ENCODE data around the gene LHX2.

The LHX2 gene

GRCh38 chr9:123999661-124000060 lies 11.9 kb upstream of the LHX2 start:
- DNase-seq (ENCODE audit: low read depth) = no peak

DNA sequence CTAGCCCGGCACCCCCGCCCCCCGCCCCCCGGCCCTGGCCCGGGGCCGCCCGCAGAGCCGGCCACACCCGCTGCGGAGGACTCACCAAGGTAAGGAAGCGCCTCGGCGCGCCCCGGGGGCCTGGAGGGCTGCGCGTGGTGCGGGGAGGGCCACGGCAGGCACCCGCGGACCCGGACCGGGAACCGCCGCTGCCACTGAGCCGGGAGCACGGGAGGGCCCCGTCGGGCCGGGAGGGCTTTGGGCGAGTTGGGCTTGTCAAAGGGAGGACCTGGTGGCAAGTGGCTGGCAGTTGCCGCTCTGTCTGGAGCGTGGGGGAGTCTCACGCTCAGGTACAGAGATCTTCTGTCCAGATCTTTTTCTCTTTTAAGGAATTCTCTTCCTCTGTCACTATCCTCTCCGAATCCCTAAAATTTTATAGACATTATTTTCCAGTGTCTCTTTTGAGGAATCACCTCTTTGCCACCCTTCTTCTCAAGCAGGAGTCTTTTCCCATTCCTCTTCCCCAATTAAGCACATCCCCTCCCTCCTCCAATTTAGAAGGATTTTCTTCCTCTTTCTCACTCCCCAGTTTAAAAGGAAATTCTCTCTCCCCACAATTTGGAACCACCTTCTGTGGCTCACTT lies 11.3 kb upstream of the LHX2 start:
- DNase-seq (ENCODE audit: low read depth) = no peak

DNA sequence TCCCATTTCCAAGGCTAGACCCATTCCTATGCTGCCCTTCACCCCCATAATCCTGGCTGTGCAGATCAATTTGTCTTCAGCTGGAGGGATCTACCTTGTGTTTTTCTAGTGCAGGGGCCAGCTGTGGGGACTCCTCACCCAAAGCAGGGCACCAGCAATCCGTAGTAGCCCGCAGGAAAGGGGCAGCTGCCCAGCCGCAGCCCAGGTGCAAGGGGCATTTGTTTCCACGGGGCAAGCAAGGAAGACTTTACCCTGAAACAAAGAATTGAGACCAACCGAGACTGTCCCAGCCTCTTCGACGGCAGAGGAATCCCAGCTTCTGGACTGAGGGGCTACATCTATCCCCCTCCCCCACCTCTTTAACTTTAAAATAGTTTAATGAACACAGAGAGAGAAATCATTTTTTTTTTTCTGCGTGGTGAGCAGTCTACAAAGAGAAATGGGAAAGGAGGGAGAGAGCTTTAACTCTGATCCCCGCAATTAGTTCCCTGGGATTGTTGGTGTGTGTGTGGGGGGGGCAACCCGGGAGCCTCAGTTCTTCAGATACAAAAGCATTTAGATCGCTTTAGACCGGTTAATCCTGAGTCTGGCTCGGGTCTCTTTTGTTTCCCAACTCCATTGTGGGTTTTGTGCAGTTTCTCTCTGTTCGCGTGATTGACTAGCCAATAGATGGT lies 10.6 kb upstream of the LHX2 start:
- DNase-seq (ENCODE audit: low read depth) = no peak

- DNase-seq (ENCODE audit: low read depth) = no peak
Observed at GRCh38 chr9:124001458-124001799, 10.1 kb upstream of the LHX2 start.

- no peak for DNase-seq (ENCODE audit: low read depth)
Observed at GRCh38 chr9:124001866-124002525, 9.6 kb upstream of the LHX2 start.

DNA sequence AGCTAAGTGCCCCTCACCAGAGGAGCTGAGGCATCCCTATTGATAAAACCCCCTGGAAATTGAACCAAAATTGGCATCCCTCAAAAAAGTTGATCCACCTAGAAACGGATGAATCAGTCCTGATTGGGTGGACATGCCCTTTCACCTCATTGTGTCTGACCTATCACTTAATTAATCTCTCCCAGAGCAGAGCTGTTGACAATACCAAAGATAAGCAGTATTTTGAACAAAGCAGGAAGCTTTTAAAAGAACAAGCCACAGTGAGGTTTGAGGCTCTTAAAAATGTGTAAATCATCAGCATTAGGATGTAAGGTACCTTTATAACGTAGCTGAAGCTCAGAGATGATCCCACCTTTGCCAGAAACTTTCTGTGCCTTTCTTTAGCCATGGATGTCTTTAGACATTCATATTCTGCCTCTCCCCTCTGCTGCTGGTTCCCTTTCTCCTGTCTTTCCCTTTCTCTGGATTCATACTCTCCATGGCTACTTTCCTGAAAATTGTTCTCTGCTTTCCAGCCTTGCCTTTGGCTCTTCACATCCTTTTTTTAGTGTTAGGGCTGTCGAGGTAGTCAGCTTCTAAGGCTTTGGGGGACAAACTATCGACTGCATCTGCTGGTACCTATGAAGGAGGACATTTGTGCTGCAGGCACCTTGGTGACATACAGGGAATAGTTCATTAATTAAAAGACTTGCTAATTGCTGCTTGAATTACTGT lies 7.8 kb upstream of the LHX2 start:
- no peak for DNase-seq (ENCODE audit: low read depth)

- DNase-seq (ENCODE audit: low read depth) = no peak
Observed at GRCh38 chr9:124004593-124004992, 7.0 kb upstream of the LHX2 start.

GRCh38 chr9:124005029-124005771 lies 6.4 kb upstream of the LHX2 start:
- no peak for DNase-seq (ENCODE audit: low read depth)

DNA sequence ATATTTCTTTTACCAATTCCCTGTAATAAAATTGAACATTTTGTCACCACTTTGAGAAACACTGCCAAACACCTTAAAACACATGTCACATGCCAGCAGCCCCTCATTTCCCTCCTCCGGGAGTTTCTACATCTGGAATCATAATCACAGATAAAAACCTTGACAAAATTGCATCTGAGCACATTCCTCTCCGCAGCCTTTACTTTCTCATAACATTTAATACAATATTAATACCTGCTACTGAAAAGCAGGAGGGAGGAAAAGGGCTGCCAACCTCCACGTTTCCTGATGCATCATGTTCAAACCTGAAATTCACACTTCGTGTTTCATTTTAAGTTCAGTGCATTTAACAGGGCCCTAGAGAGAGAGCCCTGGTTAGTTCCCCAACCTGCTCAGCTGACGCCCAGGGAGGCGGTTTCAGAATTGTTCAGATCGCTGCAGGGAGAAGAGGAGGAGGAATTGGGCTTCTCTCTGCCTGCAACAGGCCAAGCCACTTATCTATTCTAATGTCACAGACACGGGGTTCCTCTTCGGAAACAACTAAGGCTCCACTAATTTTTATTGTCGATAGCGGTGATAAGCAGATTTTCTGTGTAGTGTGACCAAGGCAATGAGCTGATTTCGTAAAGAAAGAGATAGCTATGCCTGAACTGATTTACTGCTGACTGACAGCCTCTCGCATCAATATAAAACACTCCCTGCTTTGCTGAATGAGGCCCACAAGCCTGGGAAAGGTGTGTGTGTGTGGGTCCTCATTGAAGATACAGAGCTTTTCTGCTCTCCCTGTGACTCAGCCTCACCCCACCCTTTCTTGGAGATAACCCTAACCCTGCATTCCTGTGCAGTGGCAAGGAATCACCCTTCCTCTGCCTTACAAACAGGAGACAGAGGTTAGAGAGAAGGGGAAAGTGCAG lies 4.9 kb upstream of the LHX2 start:
- DNase-seq (ENCODE audit: low read depth) = no peak

GRCh38 chr9:124007565-124008302 lies 3.8 kb upstream of the LHX2 start:
- DNase-seq (ENCODE audit: low read depth) = no peak

GRCh38 chr9:124008303-124008693 lies 3.3 kb upstream of the LHX2 start:
- no peak for DNase-seq (ENCODE audit: low read depth)

- no peak for DNase-seq (ENCODE audit: low read depth)
Observed at GRCh38 chr9:124008694-124009530, 2.7 kb upstream of the LHX2 start.

DNA sequence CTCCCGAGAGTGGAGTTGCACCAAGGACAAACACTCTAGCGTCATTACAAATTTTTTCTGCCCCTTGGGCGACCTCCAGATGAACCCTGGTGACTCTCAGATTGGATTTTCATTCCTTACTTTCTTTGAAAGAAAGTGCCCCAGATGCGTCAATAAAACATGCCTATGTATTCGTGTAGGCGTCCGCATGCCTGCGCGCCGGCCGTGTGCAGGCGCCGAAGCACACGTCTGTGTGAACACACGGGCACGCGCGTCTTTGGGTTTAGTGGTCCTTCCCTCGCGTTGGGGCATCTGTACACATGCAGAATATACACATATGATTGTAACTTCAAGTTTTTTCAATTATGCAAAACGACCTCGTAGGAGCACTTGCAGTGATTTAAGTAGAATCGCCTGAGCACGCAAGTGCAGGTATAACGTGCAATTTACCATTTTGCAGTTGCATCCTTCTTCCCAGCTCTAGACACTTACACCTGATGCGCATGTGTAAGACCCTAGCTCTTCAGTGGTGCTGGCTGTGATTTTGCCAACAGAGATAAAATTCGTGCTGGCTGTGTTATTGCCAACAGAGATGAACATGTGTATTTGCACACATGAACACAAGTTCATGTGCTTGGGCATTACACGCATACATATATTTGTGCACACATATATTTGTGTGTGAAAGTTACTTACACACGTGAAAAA lies 1.9 kb upstream of the LHX2 start:
- DNase-seq (ENCODE audit: low read depth) = no peak

DNA sequence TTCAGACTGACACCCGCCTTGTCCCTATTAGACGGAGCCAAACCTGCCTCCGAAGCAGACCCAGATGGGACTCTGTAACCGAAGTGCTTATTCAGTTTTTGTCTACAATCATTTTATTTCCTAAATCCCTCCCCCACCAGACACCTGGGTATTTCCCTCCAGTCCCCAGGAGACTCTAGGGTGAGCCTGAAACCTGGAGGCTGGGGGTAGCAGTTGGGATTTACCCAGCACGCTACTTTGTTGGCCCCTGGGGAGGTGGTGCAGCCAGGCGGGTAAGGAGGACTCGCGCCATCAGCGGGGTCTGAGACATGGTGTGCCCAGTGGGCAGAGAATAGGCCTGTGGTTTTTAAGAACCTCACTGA lies 1.3 kb upstream of the LHX2 start:
- no peak for DNase-seq (ENCODE audit: low read depth)

DNA sequence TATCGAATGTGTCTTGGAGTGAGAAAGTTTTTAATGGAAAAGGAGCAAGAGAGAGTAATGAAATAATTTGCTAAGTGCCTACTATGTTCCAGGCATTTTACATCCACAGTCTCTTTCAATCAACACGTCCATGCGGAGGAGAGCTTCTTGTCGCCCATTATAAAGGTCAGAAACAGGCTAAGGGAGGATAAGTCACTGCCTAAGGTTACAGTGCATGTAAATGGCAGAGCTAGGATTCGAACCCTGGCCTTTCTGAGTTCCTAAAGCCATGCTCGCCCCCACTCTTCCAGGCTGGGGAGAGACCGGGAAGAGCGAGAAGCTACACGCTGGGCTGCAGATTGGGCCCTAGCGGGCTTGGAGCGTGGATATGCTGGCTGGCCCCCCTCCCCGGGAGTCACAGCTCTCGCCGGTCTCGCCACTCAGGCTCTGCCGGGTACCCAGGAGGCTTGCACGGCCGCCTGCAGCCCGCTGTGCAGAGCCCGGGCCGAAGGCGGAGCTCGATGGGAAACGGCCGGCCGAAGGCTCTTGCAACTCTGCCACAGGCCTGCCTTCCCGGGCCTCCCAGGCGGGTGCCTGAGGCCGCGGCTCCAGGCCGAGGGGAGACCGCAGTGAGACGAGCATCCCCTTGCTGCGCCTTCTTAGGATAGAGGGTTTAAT lies 775 bp upstream of the LHX2 start:
- DNase-seq (ENCODE audit: low read depth) = no peak

DNA sequence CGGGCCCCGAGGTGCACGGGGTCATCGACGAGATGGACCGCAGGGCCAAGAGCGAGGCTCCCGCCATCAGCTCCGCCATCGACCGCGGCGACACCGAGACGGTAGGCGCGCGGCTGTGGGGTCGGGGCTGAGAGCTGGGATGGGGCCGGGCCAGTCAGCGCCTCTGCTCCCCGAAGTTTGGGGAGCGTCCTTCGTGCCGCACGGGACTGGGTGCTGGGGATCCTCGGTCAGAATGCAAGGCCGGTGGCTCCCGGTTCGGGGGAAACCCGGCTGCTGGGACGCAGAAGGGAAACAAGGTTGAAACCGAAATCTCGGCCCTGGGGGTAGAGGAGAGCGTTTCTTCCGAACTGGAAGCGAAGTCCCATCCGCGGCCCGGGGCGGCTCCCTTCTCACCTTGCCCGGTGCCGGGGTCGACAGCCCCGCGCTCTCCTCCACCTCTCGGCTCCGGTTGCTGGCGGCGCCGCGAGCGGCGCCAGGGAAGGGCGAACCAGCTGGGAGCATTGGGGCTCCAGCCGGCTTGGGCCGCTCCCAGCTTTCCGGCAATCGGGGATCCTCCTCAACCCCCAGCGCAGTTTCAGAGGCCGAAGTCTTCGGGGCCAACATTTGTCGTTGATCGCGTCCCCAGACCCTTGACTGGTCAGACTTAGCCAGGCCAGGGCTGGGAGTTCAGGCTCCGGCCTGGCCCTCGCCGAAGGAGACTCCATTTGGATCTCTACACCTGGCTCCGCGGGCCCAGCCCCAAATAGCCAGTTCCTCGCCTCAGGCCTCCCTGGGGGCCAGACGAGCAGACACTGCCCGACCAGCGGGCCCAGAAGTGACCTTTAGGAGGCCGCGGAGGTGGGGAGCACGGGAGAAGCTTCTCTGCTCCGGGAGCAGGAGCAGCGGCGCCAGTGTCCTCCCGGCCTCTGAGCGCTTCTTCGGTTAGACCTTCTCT lies 1.1 kb downstream of the LHX2 start:
- DNase-seq (ENCODE audit: low read depth) = no peak

All from T follicular helper cell (primary cell).